ENCODE measurements around the gene CPNE2.

- no peak for TF ChIP-seq POLR2AphosphoS5 (IDR thresholded peaks at IDR 0.05; ENCODE audit: insufficient read depth in 1 of 2, low read depth in 1 of 2)
- TF ChIP-seq CTCF (IDR thresholded peaks at IDR 0.05), result no peak
- no peak for TF ChIP-seq POLR2A (IDR thresholded peaks at IDR 0.05)
Measured at GRCh38 chr16:57094911-57095310, 2.5 kb downstream of the CPNE2 start.

Measured in vagina (tissue), 2 donors.